PFSK-1 (cell line): ENCODE measurements around the gene TEDC2. TPM values are rescaled to one million over a fixed set of nuclear protein-coding genes. Genes with fewer than 3 reads are reported as not detected.
A peak's percentile ranks its signal among the peaks of the same experiment; 100 is the strongest.

Source experiments
- FOXP2 ChIP-seq: optimal IDR thresholded peaks from 2 replicates; pipeline ENCODE3; 2011; ENCODE audit warnings: borderline replicate concordance, control low read depth, inconsistent platforms; ENCODE audit not compliant: insufficient read depth; ENCODE audit errors: extremely low read length, extremely low read depth
- POLR2AphosphoS5 ChIP-seq: IDR thresholded peaks from 2 replicates; pipeline ENCODE4 v1.6.1; 2012; ENCODE audit warnings: low read depth, mild to moderate bottlenecking, control low read depth, low read length, moderate library complexity
- REST ChIP-seq, 2 experiments: IDR thresholded peaks; 2 replicates each; pipeline versions ENCODE4 v1.6.1 to v1.8.0; 2011 to 2012; ENCODE audit warnings: low read depth in 2 of 2, low read length in 2 of 2, control low read depth in 1 of 2, inconsistent platforms in 1 of 2, mild to moderate bottlenecking in 1 of 2, moderate library complexity in 1 of 2; ENCODE audit not compliant: insufficient read depth in 1 of 2
- SIN3A ChIP-seq: IDR thresholded peaks from 2 replicates; pipeline ENCODE4 v1.6.1; 2012; ENCODE audit warnings: mild to moderate bottlenecking, low read length, moderate library complexity, borderline replicate concordance; ENCODE audit not compliant: insufficient read depth
- TAF1 ChIP-seq: IDR thresholded peaks from 2 replicates; pipeline ENCODE4 v1.6.1; 2012; ENCODE audit warnings: low read length, control low read depth, borderline replicate concordance; ENCODE audit not compliant: insufficient read depth
- polyA plus RNA-seq: library from polyadenylated mRNA; unstranded; fragments of >200 nt; gene quantifications from one replicate; pipeline ENCODE4 v1.2.1, GENCODE V29; 2012; ENCODE audit warnings: low read depth, missing spikeins; ENCODE audit not compliant: insufficient read length

TEDC2 gene
- 13.7 TPM for polyA plus RNA-seq

GRCh38 chr16:2459647-2460390, at the start of gene TEDC2:
TSS of gene TEDC2 (plus strand) at chr16:2460109. CDS start at chr16:2460145, 36 bp downstream.
- peak; percentile 30 for TF ChIP-seq FOXP2
- no peak; the same call in 1 of the 2 replicates for TF ChIP-seq TAF1
- TF ChIP-seq SIN3A: 0 out of 2 replicates have a peak, but pooled peaks have one; percentile 64
- peak; percentile 62 to 85; a peak in 3 of 4 replicates for TF ChIP-seq REST (IDR thresholded peaks at IDR 0.05; ENCODE audit: insufficient read depth in 1 of 2, low read depth in 2 of 2, low read length in 2 of 2)
- peak; percentile 40; the same call in 1 of the 2 replicates for TF ChIP-seq POLR2AphosphoS5

GRCh38 chr16:2415085-2415484, 44.8 kb upstream of the TEDC2 start:
- TF ChIP-seq FOXP2 (no peak), POLR2AphosphoS5 (no peak), REST (IDR thresholded peaks at IDR 0.05; ENCODE audit: insufficient read depth in 1 of 2, low read depth in 2 of 2, low read length in 2 of 2) (no peak), TAF1 (no peak), SIN3A (no peak)

- TF ChIP-seq SIN3A: no peak
These were observed 39.9 kb upstream of the TEDC2 start for GRCh38 chr16:2420035-2420434.

GRCh38 chr16:2422123-2422867, 37.6 kb upstream of the TEDC2 start:
- TF ChIP-seq FOXP2 (no peak), REST (IDR thresholded peaks at IDR 0.05; ENCODE audit: insufficient read depth in 1 of 2, low read depth in 2 of 2, low read length in 2 of 2) (no peak), SIN3A (no peak), POLR2AphosphoS5 (no peak)

GRCh38 chr16:2424061-2425007, 35.6 kb upstream of the TEDC2 start:
- TF ChIP-seq SIN3A (no peak), POLR2AphosphoS5 (no peak), REST (IDR thresholded peaks at IDR 0.05; ENCODE audit: insufficient read depth in 1 of 2, low read depth in 2 of 2, low read length in 2 of 2) (no peak), TAF1 (no peak), FOXP2 (no peak)
